NCI-H1694 (cell line): ENCODE measurements around the gene SPINK8.

ENCODE experiments used
- DNase-seq: peaks from one replicate; lab custom pipeline; 2025; lab: John Stamatoyannopoulos, UW

The SPINK8 gene

GRCh38 chr3:48320996-48321395 lies 12.5 kb downstream of the SPINK8 start:
- no peak for DNase-seq

GRCh38 chr3:48318713-48319468 lies 14.6 kb downstream of the SPINK8 start:
- no peak for DNase-seq

GRCh38 chr3:48314542-48314941 lies 18.9 kb downstream of the SPINK8 start:
- no peak for DNase-seq

GRCh38 chr3:48306860-48307530 lies 26.5 kb downstream of the SPINK8 start:
- DNase-seq = no peak

GRCh38 chr3:48306290-48306689 lies 27.2 kb downstream of the SPINK8 start:
- no peak for DNase-seq

GRCh38 chr3:48305396-48305795 lies 28.1 kb downstream of the SPINK8 start:
- no peak for DNase-seq

- no peak for DNase-seq
These were observed 30.4 kb downstream of the SPINK8 start for GRCh38 chr3:48303021-48303420.

GRCh38 chr3:48301800-48302166 lies 31.7 kb downstream of the SPINK8 start:
- DNase-seq = no peak

GRCh38 chr3:48301020-48301799 lies 32.3 kb downstream of the SPINK8 start, which contains the start of gene NME6:
TSS of gene NME6 (minus strand) at chr3:48301367.
- peak; percentile 14 for DNase-seq

- DNase-seq = no peak
These were observed 33.4 kb downstream of the SPINK8 start for GRCh38 chr3:48299746-48300712.

GRCh38 chr3:48297111-48297810 lies 36.2 kb downstream of the SPINK8 start:
- DNase-seq = no peak

GRCh38 chr3:48296699-48297098 lies 36.8 kb downstream of the SPINK8 start:
- DNase-seq = no peak

- no peak for DNase-seq
These were observed 38.7 kb downstream of the SPINK8 start for GRCh38 chr3:48294611-48295263.

- DNase-seq = no peak
These were observed 43.8 kb downstream of the SPINK8 start for GRCh38 chr3:48289659-48290058.

GRCh38 chr3:48287034-48287433 lies 46.4 kb downstream of the SPINK8 start:
- no peak for DNase-seq

GRCh38 chr3:48286308-48286707 lies 47.2 kb downstream of the SPINK8 start:
- DNase-seq = no peak

- no peak for DNase-seq
These were observed 47.8 kb downstream of the SPINK8 start for GRCh38 chr3:48285675-48286074.

GRCh38 chr3:48285132-48285531 lies 48.3 kb downstream of the SPINK8 start:
- no peak for DNase-seq

- DNase-seq = no peak
These were observed 52.6 kb downstream of the SPINK8 start for GRCh38 chr3:48280881-48281280.

- DNase-seq = no peak
These were observed 54.4 kb downstream of the SPINK8 start for GRCh38 chr3:48278884-48279559.
